IPS DF 6.9 (cell line): ENCODE data around the gene TGFBR1.

Experiments used
- DNase-seq: peaks from one replicate; pipeline ENCODE4 v3.0.0-alpha.2; 2013; ENCODE audit warnings: low read depth, low spot score
- H3K27ac ChIP-seq: one replicate; pipeline ENCODE4 v1.5.1; 2013; ENCODE audit warnings: low read length, control low read depth
- H3K27me3 ChIP-seq: 2 replicates; pipeline ENCODE4 v1.6.1; 2013; ENCODE audit warnings: mild to moderate bottlenecking, low read length; ENCODE audit not compliant: control insufficient read depth, insufficient read depth
- H3K36me3 ChIP-seq: 2 replicates; pipeline ENCODE4 v1.6.1; 2013; ENCODE audit warnings: low read length; ENCODE audit not compliant: control insufficient read depth, insufficient read depth
- H3K4me1 ChIP-seq: 2 replicates; pipeline ENCODE4 v1.6.1; 2013; ENCODE audit warnings: low read length; ENCODE audit not compliant: control insufficient read depth, insufficient read depth
- H3K4me3 ChIP-seq: 2 replicates; pipeline ENCODE4 v1.5.1; 2013; ENCODE audit warnings: mild to moderate bottlenecking, low read length
- H3K9me3 ChIP-seq: 2 replicates; pipeline ENCODE4 v1.6.1; 2013; ENCODE audit warnings: low read length, inconsistent platforms; ENCODE audit not compliant: control insufficient read depth, insufficient read depth
- WGBS: extraction: QIAGEN DNeasy Blood & Tissue Kit; methylation state at CpG from one replicate; pipeline ENCODE4 v1.1.7; 2013; ENCODE audit warnings: mixed read lengths, missing lambda C conversion rate; ENCODE audit not compliant: insufficient read length, insufficient coverage; 5-methylcytosine and 5-hydroxymethylcytosine counted together

TGFBR1 gene

DNA sequence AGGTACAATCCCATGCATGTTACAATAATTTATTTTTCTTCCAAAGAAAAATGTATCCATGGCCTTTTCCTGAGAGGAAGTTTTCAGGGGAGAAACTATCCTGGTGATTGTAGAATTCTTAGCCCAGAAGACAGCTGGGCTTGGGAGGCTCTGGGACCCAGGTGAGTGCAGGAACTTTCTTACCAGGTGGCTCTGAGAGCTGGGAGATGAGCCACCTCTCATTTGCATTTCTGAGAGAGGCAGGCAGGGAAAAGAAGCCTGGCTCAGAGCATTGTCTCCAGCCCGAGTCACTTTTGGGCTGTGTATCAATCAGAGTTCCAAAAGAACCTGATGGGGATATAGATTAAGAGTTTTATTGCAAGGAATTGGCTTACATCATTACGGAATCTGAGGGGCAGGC, 64.2 kb downstream of the TGFBR1 start:
- no peaks in the 10 kb centered on the region for H3K9me3 ChIP-seq
- H3K4me1 ChIP-seq = no peaks in the 10 kb centered on the region; the same call in 1 of the 2 replicates
- no peak for DNase-seq
- no CpG with 5 or more reads among the region's 2 CpGs for WGBS
- H3K4me3 ChIP-seq = no peak overlapping the region
- no peaks in the 10 kb centered on the region for H3K36me3 ChIP-seq
- no peaks in the 10 kb centered on the region for H3K27me3 ChIP-seq
- no peak overlapping the region for H3K27ac ChIP-seq

DNA sequence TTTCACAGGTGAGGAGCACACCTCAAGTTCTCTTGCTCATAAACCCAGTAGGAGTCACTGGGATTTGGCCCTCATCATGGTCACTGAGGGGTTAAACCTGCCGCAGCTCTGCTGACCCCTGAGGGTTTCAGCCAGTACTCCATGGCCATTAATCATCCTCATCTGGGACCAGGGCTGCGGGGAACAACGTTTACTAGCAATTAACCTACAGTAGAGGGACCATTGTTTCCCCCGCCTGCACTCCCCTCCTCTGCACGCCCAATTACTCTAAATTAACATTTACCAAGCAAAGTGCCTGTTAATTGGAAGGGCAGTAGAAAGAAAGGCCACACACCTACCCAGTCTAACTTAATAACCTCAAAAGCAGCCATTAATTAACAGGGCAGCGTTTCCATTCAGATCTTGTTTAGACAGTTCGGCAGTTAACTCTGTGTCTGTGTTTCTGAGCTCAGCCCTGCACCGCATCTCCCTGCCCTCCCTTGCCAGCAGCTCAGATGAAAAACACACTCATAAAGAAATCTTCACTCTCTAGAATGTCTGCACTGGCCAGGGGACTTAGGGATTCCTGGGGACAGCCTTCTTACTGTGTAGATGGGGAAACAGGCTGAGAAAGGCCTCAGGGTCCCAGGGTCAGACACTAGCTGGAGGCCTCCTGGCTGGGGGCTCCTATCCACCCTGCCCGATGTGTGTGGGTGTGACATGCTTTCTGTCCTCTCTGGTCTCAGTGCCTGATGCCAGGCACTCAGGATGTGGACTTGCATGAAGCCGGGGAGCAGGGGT, 65.3 kb downstream of the TGFBR1 start:
- Histone ChIP-seq H3K9me3 (no peaks in the 10 kb centered on the region), H3K27me3 (no peaks in the 10 kb centered on the region), H3K4me1 (no peaks in the 10 kb centered on the region; the same call in 1 of the 2 replicates), H3K27ac (no peak overlapping the region), H3K36me3 (no peaks in the 10 kb centered on the region), H3K4me3 (no peak overlapping the region)
- DNase-seq = no peak
- no CpG with 5 or more reads among the region's 10 CpGs for WGBS

DNA sequence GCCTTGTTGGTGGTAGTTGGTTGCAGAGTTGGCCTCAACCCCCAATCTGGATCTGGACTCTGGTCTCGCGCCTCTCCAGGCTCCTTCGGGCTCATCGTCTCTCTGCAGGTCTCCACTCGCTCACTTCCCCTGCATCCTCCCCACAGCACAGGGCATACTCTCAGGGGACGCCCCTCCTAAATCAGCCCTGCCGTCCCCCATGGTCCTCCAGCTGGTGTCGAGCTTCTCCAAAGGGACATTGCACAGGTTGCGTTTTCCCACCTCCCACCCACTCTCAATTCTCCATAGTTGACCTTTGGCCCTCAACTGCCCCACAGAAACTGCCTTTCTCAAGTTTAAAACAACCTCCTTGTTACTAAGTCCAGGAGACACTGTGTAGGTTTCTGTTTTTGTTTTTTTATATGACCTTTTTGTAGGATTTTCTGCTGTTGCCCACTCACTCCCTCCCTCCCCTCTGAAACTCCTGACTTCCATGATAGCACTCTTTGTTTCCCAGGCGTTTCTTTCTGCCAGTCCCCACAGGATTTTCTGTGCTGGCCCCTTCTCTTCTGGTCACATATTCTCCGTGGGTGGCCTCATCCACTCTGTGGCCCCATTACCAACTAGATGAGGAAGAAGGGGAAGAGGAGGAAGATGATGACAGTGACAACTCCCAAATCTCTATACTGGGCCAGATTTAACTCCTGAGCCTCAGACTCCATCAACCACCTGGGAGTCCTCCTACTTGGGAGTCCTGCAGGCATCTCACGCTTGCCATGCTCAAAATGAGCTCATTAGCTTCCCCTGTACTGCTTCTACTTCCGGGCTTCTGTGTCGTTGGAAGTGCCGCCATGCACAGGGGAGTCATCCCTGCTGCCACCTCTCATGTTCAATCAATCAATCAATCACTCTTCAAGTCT, 66.6 kb downstream of the TGFBR1 start:
- no peaks in the 10 kb centered on the region for H3K27me3 ChIP-seq
- no peaks in the 10 kb centered on the region for H3K36me3 ChIP-seq
- no peak overlapping the region for H3K4me3 ChIP-seq
- H3K27ac ChIP-seq = no peak overlapping the region
- H3K9me3 ChIP-seq = no peaks in the 10 kb centered on the region
- no peak for DNase-seq
- no peaks in the 10 kb centered on the region; the same call in 1 of the 2 replicates for H3K4me1 ChIP-seq
- WGBS = no CpG with 5 or more reads among the region's 15 CpGs

DNA sequence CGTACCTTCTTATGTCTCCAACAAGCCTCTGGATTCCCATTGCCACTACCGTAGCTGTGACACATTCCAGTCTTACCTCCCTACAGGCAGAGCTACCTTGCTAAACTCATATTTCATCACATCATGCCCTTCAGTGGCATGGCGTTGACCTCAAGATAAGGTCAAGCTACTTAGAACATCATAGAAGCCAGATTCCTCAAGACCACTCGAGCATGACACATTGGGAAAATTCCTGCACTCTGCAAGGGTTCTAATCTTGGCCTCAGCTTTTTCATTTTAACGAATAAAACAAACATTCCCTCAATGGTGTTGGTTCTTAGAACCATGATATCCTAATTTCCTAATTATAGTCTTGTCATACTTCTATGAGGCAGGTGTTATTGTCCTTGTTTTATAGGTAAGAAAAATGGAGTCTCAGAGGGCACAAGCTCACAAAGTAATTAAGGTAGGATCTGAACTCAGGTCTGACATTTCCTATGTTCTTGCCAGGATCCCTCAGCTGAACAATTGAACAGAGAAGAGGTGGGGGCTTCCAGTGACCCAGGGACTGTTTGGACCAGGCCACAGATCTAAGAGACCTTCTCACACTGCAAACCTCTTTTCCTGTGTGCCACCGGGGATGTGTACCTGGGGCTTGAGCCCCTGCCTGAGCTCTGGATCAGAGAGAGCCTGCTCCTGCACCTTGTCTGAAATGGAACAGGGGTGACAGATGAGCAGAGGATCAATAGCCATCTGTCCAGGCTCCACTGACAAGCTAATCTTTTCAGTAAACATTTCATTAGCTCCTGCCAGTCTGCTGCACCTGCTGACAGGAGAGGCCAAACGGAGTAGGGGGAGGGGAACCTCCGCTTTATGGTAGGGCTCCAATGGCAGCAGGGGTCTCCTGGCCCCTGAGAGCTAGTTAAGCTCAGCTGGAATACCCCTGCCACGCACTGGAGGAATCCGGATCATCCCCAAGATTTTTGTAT, 67.5 kb downstream of the TGFBR1 start:
- Histone ChIP-seq H3K27me3 (no peaks in the 10 kb centered on the region), H3K9me3 (no peaks in the 10 kb centered on the region), H3K4me1 (no peaks in the 10 kb centered on the region; the same call in 1 of the 2 replicates), H3K36me3 (no peaks in the 10 kb centered on the region), H3K4me3 (no peak overlapping the region), H3K27ac (no peak overlapping the region)
- no CpG with 5 or more reads among the region's 10 CpGs for WGBS
- DNase-seq = no peak

DNA sequence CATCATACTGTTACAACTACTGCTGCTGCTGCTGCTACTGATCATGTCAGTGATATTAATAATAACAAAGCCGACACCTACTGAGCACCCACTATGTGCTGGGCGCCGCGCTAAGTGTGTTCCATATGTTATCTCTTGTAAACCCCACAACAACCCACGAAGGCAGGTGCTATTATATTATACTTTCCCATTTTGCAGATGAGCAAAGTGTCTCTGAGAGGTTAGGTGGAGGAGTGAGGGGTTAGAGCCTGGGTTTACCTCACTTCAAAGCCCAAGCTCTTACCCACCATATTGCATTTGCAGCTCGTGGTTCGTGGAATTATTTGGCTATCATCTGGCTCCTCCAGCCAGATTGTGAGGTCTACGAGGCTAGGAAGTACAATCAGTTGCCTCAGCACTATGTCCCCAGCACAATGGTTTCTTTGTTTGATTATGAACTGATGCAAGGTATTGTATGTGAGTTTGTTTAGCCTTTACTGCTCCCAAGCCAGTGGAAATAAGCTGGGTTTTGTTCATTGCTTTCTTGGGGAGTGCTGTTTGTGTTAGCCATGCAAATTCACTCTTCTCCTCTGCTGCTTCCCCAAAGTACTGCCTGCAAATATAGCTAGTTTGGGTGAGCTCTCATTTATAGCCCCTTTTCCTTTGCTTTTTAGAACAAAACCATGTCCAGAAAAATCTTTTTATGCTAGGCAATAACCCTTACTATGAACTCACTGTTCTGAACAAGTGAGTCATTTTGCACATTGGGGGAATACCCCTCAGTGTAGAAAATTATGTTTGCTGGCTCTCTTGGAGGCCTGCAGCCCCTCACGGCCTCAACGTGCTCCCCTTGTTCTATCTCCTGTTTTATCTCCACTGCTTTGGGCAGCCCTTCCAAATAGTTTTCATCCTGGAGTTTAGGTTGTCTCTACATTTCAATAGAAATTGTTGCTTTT, 68.9 kb downstream of the TGFBR1 start:
- Histone ChIP-seq H3K36me3 (no peaks in the 10 kb centered on the region), H3K9me3 (no peaks in the 10 kb centered on the region), H3K4me3 (no peak overlapping the region), H3K4me1 (no peaks in the 10 kb centered on the region; the same call in 1 of the 2 replicates), H3K27me3 (no peaks in the 10 kb centered on the region), H3K27ac (no peak overlapping the region)
- no peak for DNase-seq
- WGBS = no CpG with 5 or more reads among the region's 10 CpGs

DNA sequence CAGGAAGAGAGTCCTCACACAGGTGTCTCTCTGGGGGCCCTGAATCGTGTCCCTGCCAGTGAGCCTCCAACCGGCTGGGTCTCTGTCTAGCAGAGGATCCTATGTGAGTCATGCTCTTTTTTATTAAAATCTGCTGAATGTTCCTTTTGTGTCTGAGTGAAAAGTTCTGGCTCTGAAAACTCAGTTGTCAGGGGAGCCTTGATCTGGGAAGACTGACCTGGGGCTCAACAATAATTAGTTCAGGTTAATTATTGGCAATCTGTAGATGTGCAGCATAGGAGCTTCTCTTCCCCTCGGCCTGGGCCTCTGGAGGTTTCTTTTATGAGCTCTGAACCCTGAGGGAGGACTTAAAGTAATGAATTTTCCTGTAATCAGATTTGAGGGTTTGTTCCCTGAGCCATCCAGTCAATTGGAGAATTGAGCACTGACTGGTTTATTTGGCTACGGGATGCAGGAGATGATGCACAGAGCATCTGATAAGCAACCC, 71.7 kb downstream of the TGFBR1 start:
- no CpG with 5 or more reads among the region's 4 CpGs for WGBS
- no peak overlapping the region for H3K4me3 ChIP-seq

DNA sequence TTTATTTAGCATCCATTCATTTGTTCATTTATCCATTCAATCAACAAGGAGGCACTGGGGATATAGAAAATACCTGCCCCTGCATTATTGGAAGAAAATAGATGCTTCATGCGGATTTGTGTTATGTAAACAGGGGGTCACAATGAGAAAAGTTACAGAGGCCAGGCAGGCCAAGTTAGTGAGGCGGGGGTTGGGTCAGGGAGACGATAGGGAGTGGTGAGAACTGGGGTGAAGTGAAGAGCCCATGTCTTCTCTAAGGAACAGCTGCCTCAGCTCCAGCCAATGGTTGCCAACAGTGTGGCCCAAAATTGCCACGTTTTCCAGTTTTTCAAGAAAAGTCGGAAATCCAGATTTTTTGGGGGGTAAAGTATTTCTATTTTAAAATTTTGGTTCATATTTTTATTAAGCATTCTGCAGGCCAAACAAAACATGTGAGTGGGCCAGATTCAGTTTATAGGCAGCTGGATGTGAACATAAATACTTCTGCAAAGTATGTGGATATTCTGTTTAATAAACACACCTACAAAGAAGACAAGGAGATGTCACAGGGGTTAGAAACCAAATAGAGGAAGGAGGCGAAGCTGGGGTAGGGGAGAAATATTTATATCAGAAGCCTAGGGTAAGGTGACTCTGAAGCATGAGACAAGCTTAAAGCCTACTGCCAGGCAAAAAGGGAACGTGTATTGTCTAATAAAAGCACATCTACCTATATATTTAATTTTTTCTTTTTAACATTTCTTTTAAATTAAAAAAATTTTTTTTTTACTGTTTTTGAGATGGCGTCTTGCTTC, 72.9 kb downstream of the TGFBR1 start:
- no CpG with 5 or more reads among the region's 8 CpGs for WGBS
- DNase-seq = no peak
- H3K27ac ChIP-seq = no peak overlapping the region
- H3K27me3 ChIP-seq = no peaks in the 10 kb centered on the region
- no peak overlapping the region for H3K4me3 ChIP-seq
- H3K4me1 ChIP-seq = no peaks in the 10 kb centered on the region; the same call in 1 of the 2 replicates
- H3K36me3 ChIP-seq = no peaks in the 10 kb centered on the region
- no peaks in the 10 kb centered on the region for H3K9me3 ChIP-seq

More for the DNA sequence above, 71.7 kb downstream of the TGFBR1 start:
- Histone ChIP-seq H3K27ac (no peak overlapping the region), H3K36me3 (no peaks in the 10 kb centered on the region), H3K9me3 (no peaks in the 10 kb centered on the region), H3K4me1 (no peaks in the 10 kb centered on the region; the same call in 1 of the 2 replicates), H3K27me3 (no peaks in the 10 kb centered on the region)
- DNase-seq = no peak

DNA sequence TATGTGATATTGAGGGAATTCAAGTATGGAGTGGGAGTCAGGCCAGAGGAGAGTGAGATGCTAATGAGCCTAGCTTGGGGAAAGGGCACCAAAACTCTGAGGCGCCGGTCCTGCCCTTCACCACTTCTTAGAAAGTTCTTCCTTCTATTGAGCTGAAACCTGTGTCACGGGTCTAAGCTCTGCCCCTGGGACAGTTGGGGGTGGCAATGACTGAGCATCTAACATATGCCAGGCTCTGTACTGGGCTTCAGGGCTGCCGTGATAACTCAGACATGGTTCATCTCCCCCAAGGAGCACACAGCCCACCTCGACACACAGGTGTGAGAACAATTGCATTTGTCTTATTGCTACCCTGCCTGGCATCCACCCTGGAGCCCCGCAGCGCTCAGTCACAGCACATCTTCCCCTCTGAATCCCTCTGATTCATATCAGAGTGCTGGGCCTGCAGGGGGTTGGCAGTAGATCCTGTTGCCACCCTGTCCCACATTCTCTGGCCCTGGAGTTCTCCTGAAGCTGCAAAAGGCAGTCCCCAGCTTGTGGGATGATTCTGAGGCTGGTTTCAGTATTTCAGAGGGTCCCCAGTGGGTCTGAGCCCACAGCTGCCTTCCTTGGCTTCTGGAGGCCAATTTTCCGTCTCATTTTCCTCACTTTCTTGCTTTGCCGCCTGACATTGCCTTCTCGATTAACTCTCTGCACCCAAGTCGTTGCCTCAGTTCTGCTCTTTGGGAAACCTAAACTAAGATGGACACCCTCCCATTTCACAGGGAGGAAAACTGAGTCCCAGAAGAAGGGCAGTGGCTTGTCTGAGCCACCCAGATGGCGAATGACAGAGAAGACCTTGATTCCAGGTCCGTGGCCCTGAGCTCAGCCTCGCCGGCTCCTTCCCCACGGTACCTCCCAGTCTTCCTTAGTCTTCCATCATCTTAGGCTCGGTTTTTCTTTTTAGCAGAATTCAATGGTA, 74.3 kb downstream of the TGFBR1 start:
- no CpG with 5 or more reads among the region's 17 CpGs for WGBS
- Histone ChIP-seq H3K27ac (no peak overlapping the region), H3K27me3 (no peaks in the 10 kb centered on the region), H3K9me3 (no peaks in the 10 kb centered on the region), H3K36me3 (no peaks in the 10 kb centered on the region), H3K4me3 (no peak overlapping the region), H3K4me1 (no peaks in the 10 kb centered on the region; the same call in 1 of the 2 replicates)
- DNase-seq = no peak
